Subcutaneous adipose tissue (tissue), 4 donors: ENCODE measurements around the gene SCN1A. TPM values are rescaled to one million over a fixed set of nuclear protein-coding genes. Genes with fewer than 3 reads are reported as not detected.

Experiments used
- total RNA-seq, 4 donors: library from RNA; depleted of rRNA; stranded (reverse); fragments of >200 nt; gene quantifications; one replicate each; pipeline ENCODE4 v1.1.0, GENCODE V29; 2016
- TF ChIP-seq, protein P1 (sequence below): fragments of 450-650 bp; IDR thresholded peaks from one replicate; pipeline ENCODE4 v1.5.1; 2016; ENCODE audit warnings: low read depth, mild to moderate bottlenecking, control low read depth, antibody characterized with exemption, moderate library complexity

SCN1A gene
- total RNA-seq, result not detected

DNA sequence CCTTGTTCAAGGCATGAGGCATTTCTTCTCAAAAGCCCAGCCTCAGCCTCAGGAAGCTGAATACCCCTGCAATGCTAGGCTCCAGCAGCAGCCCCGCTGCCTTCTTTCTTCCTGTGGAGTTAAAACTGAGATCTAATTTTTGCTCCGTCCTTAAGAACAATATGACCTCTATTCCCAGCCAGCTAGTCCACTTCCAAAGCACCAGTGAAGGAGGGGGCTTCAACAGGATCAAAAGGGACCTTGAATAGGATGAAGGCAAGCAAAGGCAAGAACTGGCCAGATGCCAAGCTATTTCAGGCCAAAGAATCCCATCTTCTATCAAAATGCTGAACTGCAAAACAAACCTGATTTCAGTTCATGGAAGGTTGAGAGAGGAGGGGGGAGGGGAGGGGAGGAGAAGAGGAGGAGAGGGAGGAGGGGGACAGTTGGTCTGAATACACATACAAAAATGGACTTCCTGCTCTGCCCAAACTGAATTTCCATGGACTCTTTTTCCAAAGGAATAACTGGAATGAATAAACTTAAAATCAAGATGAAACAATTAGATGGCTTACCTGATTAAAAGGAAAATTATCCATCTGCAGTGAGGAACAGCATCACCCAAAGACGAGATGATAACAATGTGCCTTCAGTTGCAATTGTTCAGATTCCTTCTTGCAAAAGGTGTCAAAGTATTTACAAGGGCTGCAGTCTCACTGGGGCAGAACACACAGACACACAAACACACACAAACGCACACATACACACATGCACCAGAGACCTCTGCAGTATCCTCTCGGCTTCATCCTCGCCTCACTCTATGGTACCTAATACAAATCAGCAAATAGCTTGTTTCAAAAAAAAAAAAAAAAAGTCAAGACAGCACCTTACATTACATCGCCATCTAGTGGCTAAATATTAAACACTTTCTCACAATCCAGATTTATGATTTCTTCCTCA is at the start of gene SCN1A:
Gene SCN1A, minus strand, starts transcription at position 804 of the 939 bp plus-strand sequence. CDS start 54,399 bp downstream, outside the sequence.
- TF ChIP-seq, protein P1, sequence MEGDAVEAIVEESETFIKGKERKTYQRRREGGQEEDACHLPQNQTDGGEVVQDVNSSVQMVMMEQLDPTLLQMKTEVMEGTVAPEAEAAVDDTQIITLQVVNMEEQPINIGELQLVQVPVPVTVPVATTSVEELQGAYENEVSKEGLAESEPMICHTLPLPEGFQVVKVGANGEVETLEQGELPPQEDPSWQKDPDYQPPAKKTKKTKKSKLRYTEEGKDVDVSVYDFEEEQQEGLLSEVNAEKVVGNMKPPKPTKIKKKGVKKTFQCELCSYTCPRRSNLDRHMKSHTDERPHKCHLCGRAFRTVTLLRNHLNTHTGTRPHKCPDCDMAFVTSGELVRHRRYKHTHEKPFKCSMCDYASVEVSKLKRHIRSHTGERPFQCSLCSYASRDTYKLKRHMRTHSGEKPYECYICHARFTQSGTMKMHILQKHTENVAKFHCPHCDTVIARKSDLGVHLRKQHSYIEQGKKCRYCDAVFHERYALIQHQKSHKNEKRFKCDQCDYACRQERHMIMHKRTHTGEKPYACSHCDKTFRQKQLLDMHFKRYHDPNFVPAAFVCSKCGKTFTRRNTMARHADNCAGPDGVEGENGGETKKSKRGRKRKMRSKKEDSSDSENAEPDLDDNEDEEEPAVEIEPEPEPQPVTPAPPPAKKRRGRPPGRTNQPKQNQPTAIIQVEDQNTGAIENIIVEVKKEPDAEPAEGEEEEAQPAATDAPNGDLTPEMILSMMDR, result no peak

DNA sequence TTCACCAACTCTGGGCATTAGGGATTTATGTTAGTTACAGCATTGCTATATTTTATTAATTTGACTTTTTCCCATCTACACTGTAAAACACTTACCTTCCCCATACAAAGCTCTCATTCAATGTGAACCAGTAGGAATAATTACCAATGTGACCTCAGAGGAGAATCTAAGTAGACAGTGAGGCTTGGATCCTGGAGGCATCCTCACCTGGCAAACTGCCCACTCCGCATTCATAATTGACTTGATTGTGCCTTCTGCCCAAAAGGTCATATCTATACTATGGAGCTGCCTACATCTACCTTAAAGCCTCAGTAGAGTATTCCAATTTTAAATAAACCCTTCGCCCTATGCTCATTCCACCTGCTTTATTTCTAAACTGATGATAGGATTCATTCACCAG is 45.4 kb upstream of the SCN1A start:
- TF ChIP-seq, protein P1, result no peak

DNA sequence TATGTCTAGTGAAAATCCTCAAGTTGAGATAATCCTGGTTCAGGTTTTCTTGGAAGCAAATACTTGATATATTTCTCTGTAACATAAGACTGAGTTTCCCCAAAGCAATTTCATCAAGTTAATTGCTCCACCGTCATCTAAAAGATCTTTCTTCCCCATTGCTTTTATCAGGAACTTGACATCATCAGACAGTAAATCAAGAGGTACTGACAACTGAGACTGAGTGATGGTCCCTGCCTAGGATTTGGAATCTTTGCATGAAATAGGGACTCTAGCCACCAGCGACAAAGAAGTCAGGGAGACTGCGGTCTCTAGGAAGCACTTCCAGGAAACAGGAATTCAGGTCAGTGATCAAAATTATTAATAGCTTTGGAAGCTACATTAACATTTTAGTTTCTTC is 43.4 kb upstream of the SCN1A start:
- TF ChIP-seq, protein P1, result no peak

DNA sequence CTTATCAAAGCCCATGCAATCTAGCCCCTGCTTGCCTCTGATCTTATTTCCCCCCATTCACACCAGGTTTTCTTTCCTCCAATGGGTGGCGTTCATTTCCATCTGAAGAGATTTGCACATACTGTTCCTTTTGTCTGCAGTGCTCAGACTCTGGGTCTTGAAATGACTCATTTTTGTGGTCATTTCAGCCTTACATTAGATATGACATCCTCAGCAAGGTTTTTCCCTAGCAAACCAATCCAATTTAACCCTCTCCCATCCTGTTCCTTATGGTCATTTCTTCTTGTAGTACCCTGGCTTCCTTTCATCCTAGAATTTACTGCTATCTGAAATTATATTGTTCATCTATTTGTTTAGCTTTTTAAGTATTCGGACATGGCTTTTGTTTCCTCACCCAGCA is 42.5 kb upstream of the SCN1A start:
- TF ChIP-seq, protein P1, result no peak

DNA sequence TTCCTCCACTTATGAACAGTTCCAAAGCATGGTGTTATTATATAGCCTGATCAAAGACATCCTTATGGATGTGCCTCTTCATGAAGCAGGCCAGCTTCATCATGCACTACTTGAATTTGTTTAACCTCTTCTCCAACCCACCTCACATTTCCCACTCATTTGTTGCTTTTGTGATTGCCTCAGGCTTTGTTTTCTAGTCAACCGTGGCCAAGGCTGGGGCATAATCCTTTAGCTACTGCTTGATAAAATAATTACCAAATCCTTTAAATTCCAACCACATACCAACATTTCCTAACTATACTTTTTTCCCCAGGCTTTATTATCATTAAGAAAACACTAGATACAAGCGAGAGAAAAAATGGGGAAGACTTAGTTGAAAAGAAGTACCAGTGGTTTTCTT is 39.6 kb upstream of the SCN1A start:
- TF ChIP-seq, protein P1, result no peak

DNA sequence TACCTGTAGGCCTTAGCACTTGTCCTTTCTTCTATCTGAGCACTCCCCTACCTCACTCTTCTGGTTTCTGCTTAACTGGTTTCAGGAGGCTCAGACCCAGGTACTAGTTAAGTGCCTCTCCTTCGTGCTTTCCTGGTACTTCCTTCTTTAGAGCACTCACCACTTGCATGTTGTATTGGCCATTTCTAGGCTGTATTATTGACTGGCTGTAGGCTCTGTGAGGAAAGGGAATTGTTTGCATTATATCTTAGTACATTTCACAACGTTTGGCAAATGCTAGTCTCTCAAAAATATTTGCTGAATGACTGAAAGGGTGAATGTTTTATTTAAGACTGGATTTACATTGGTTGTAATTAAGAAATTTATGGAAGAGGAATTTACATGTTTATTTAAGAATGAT is 36.0 kb upstream of the SCN1A start:
- TF ChIP-seq, protein P1, result no peak

DNA sequence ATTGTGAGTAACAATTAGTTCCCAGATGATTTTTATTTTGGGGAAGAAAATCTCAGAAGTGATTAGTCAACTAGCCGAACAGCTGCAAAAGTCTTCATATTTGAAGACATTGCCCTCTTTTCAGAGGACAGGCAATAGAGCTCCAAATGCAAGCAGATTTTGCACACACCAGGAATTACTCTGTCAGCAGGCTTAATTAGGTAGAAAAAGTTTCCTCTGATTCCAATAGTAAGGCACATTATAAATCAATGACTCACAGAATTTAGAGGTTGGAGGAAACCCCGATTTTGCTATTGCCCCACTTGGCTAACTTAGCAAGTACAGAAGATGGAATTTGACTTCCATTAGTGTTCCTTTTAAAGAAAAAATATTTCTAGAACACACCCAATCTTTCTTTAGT is 30.7 kb upstream of the SCN1A start:
- TF ChIP-seq, protein P1, result no peak
